Kidney (tissue), 14 donors: Measurements from ENCODE around the gene BORCS5. TPM values are rescaled to one million over a fixed set of nuclear protein-coding genes. Genes with fewer than 3 reads are reported as not detected.

ENCODE experiments used
- DNase-seq, 5 donors: peaks; one replicate each; pipeline ENCODE4 v3.0.0-alpha.2; 2013 to 2020
- FAIRE-seq: peaks from 2 replicates; lab custom pipeline; 2012; peaks lifted over from hg19 to GRCh38; lab: Jason Lieb, UNC
- H3K27ac ChIP-seq, 2 donors: one replicate each; pipeline ENCODE4 v1.7.0; 2013; ENCODE audit warnings: low read depth in 2 of 2, low read length in 2 of 2, inconsistent platforms in 1 of 2
- H3K27me3 ChIP-seq: one replicate; pipeline ENCODE4 v1.7.1; 2013; ENCODE audit warnings: low read length, inconsistent platforms; ENCODE audit not compliant: control insufficient read depth, insufficient read depth
- H3K36me3 ChIP-seq, 3 donors: one replicate each; pipeline versions ENCODE4 v1.7.0 to v1.7.1; 2013; ENCODE audit warnings: low read length in 3 of 3, control low read depth in 1 of 3, inconsistent platforms in 1 of 3; ENCODE audit not compliant: insufficient read depth in 3 of 3, control insufficient read depth in 2 of 3
- H3K4me1 ChIP-seq, 3 donors: one replicate each; pipeline versions ENCODE4 v1.7.0 to v1.7.1; 2013; ENCODE audit warnings: low read length in 3 of 3, inconsistent platforms in 1 of 3, low read depth in 1 of 3; ENCODE audit not compliant: control insufficient read depth in 2 of 3, insufficient read depth in 2 of 3
- H3K4me3 ChIP-seq, 3 donors: one replicate each; pipeline versions ENCODE4 v1.7.0 to v1.8.1; 2013; ENCODE audit warnings: low read length in 3 of 3, control low read depth in 1 of 3, inconsistent platforms in 1 of 3
- H3K9ac ChIP-seq, 3 donors: one replicate each; pipeline versions ENCODE4 v1.7.0 to v1.7.1; 2013; ENCODE audit warnings: low read length in 3 of 3, control low read depth in 1 of 3, inconsistent platforms in 1 of 3
- H3K9me3 ChIP-seq, 3 donors: one replicate each; pipeline versions ENCODE4 v1.7.0 to v1.7.1; 2013; ENCODE audit warnings: low read length in 3 of 3, control low read depth in 1 of 3, inconsistent platforms in 1 of 3; ENCODE audit not compliant: control insufficient read depth in 2 of 3, insufficient read depth in 1 of 3
- CTCF ChIP-seq: IDR thresholded peaks from 3 replicates; pipeline ENCODE4 v1.5.1; 2012; ENCODE audit warnings: mild to moderate bottlenecking, moderate library complexity, borderline replicate concordance; ENCODE audit not compliant: insufficient read depth; ENCODE audit errors: extremely low read depth
- intact Hi-C: fragments of 100-400 bp; cut with DNase I; formaldehyde crosslinking; loops from one replicate; pipeline ENCODE4 v1.11.1; 2022
- polyA plus RNA-seq: library from polyadenylated mRNA; stranded (reverse); fragments of 350-450 nt; fragmentation: Illumina TruSeq; extraction: RNeasy Lipid Tissue Mini Kit (QIAGEN cat#74804); gene quantifications from one replicate; pipeline ENCODE4 v1.2.3, GENCODE V29; 2014; ENCODE audit warnings: low read depth, low replicate concordance; ENCODE audit not compliant: insufficient read depth
- total RNA-seq: library from RNA; stranded (reverse); fragmentation: NEBNext Ultra II Directional; extraction: Animal tissue kit (Norgen Biotek cat#: 25700); gene quantifications from one replicate; pipeline ENCODE4 v1.2.1, GENCODE V29; 2021
- donor health status: control.
- donor health status: control.
- donor health status: control.
- donor health status: control.
- donor health status: control.
- donor health status: DM: yes; HTN: yes; CAD: no.
- donor health status: Normal renal cell carcinoma (clear cell type).

BORCS5 gene
- total and polyA plus RNA-seq, 2 donors from 2014 or later = 11.2 to 14.0 TPM

GRCh38 chr12:12511895-12512711 lies 155.2 kb downstream of the BORCS5 start:
- no peak overlapping the region for H3K9ac ChIP-seq
- intact Hi-C loops = no loop called here
- H3K27ac ChIP-seq = no peak overlapping the region
- FAIRE-seq (no peak), DNase-seq (no peak)
- H3K4me1 ChIP-seq = peaks cover 0 to 6% (median 0%) of the 10 kb centered on the region in 3 donors
- no peak for TF ChIP-seq CTCF
- no peaks in the 10 kb centered on the region for H3K9me3 ChIP-seq
- peaks cover 0 to 2% (median 0%) of the 10 kb centered on the region in 3 donors for H3K36me3 ChIP-seq
- H3K4me3 ChIP-seq = no peak overlapping the region
- no peaks in the 10 kb centered on the region for H3K27me3 ChIP-seq

GRCh38 chr12:12513416-12514006 lies 156.6 kb downstream of the BORCS5 start:
- intact Hi-C loops = no loop called here
- Histone ChIP-seq H3K4me3 (no peak overlapping the region), H3K9me3 (no peaks in the 10 kb centered on the region), H3K27ac (no peak overlapping the region), H3K27me3 (no peaks in the 10 kb centered on the region), H3K36me3 (peaks cover 0 to 8% (median 2%) of the 10 kb centered on the region in 3 donors), H3K9ac (no peak overlapping the region), H3K4me1 (peaks cover 0 to 6% (median 0%) of the 10 kb centered on the region in 3 donors)
- no peak for DNase-seq
- no peak for FAIRE-seq
- TF ChIP-seq CTCF = no peak

GRCh38 chr12:12518464-12518845 lies 161.6 kb downstream of the BORCS5 start:
- FAIRE-seq = no peak
- no peak for DNase-seq
- Histone ChIP-seq H3K4me3 (no peak overlapping the region), H3K27ac (no peak overlapping the region), H3K4me1 (no peaks in the 10 kb centered on the region), H3K27me3 (no peaks in the 10 kb centered on the region), H3K36me3 (peaks cover 0 to 9% (median 8%) of the 10 kb centered on the region in 3 donors), H3K9me3 (no peaks in the 10 kb centered on the region), H3K9ac (no peak overlapping the region)
- TF ChIP-seq CTCF = no peak
- intact Hi-C loops = no loop called here
